CD14-positive monocyte (primary cell): ENCODE results near the gene CLDN19. TPM values are rescaled to one million over a fixed set of nuclear protein-coding genes. Genes with fewer than 3 reads are reported as not detected.

Experiments used
- DNase-seq, 3 donors: peaks; one replicate each; pipeline ENCODE4 v3.0.0-alpha.2; 2011 to 2022
- H2AFZ ChIP-seq: 2 replicates; pipeline ENCODE4 v1.6.0; 2012; ENCODE audit warnings: mild to moderate bottlenecking, low read depth, low read length, inconsistent platforms; ENCODE audit not compliant: insufficient read depth, poor library complexity, severe bottlenecking
- H3K27ac ChIP-seq, 2 donors: 1 replicate in 1 of 2; 2 replicates in 1 of 2; pipeline ENCODE4 v1.5.1; 2012 to 2013; ENCODE audit warnings: low read length in 2 of 2, control low read depth in 1 of 2, inconsistent platforms in 1 of 2, low read depth in 1 of 2, mild to moderate bottlenecking in 1 of 2
- H3K27me3 ChIP-seq, 2 donors: one replicate each; pipeline versions ENCODE4 v1.6.0 to v1.6.1; 2011 to 2013; ENCODE audit warnings: low read length in 2 of 2; ENCODE audit not compliant: control insufficient read depth in 2 of 2, insufficient read depth in 2 of 2
- H3K36me3 ChIP-seq, 2 donors: replicated peaks in 1 of 2; 1 replicate in 1 of 2; 2 replicates in 1 of 2; pipeline versions ENCODE4 v1.5.1 to v1.6.1; 2012 to 2013; ENCODE audit warnings: low read length in 2 of 2, control low read depth in 1 of 2, inconsistent platforms in 1 of 2, mild to moderate bottlenecking in 1 of 2; ENCODE audit not compliant: insufficient read depth in 2 of 2, control insufficient read depth in 1 of 2
- H3K4me1 ChIP-seq, 2 donors: 1 replicate in 1 of 2; 2 replicates in 1 of 2; pipeline versions ENCODE4 v1.5.1 to v1.6.1; 2012 to 2013; ENCODE audit warnings: low read length in 2 of 2, control low read depth in 1 of 2, inconsistent platforms in 1 of 2, mild to moderate bottlenecking in 1 of 2, moderate library complexity in 1 of 2; ENCODE audit not compliant: insufficient read depth in 2 of 2, control insufficient read depth in 1 of 2
- H3K4me2 ChIP-seq: replicated peaks from 2 replicates; pipeline ENCODE3; 2012; ENCODE audit warnings: low read length, moderate library complexity, mild to moderate bottlenecking; ENCODE audit not compliant: poor library complexity, severe bottlenecking; ENCODE audit errors: extremely low read depth
- H3K4me3 ChIP-seq, 3 experiments: fragments of 200-600 bp in 1 of 3; sonication (generic) in 1 of 3; replicated peaks in 1 of 3; 1 replicate in 2 of 3; 2 replicates in 1 of 3; pipeline ENCODE4 v1.5.1; 2011 to 2013; ENCODE audit warnings: low read length in 3 of 3, mild to moderate bottlenecking in 3 of 3, control low read depth in 2 of 3, low read depth in 2 of 3, inconsistent platforms in 1 of 3, moderate library complexity in 1 of 3
- H3K79me2 ChIP-seq: 2 replicates; pipeline ENCODE4 v1.6.0; 2012; ENCODE audit warnings: mild to moderate bottlenecking, control low read depth, inconsistent platforms, low read length, moderate library complexity; ENCODE audit not compliant: insufficient read depth
- H3K9ac ChIP-seq: 2 replicates; pipeline ENCODE4 v1.6.0; 2017; ENCODE audit warnings: low read length, mild to moderate bottlenecking; ENCODE audit not compliant: insufficient read depth, poor library complexity, severe bottlenecking
- H3K9me3 ChIP-seq, 2 donors: replicated peaks in 1 of 2; 1 replicate in 1 of 2; 2 replicates in 1 of 2; pipeline versions ENCODE4 v1.5.1 to v1.6.1; 2012 to 2013; ENCODE audit warnings: low read length in 2 of 2, control low read depth in 1 of 2; ENCODE audit not compliant: control insufficient read depth in 1 of 2, insufficient read depth in 1 of 2
- H4K20me1 ChIP-seq: 2 replicates; pipeline ENCODE4 v1.6.0; 2012; ENCODE audit warnings: mild to moderate bottlenecking, low read length, control low read depth, moderate library complexity; ENCODE audit not compliant: insufficient read depth
- H3K27ac Mint-ChIP-seq, 7 donors: one replicate each; pipeline ENCODE4 v1.8.0; 2020; ENCODE audit warnings: mild to moderate bottlenecking in 7 of 7, mixed read lengths in 7 of 7, moderate library complexity in 6 of 7, inconsistent platforms in 2 of 7
- H3K27me3 Mint-ChIP-seq, 3 donors: one replicate each; pipeline ENCODE4 v1.8.0; 2021 to 2022; ENCODE audit warnings: low read depth in 3 of 3, mild to moderate bottlenecking in 3 of 3, mixed read lengths in 3 of 3, moderate library complexity in 3 of 3, inconsistent platforms in 1 of 3
- H3K36me3 Mint-ChIP-seq, 2 donors: one replicate each; pipeline ENCODE4 v1.8.0; 2020; ENCODE audit warnings: mixed read lengths in 2 of 2, inconsistent platforms in 1 of 2, mild to moderate bottlenecking in 1 of 2
- H3K4me1 Mint-ChIP-seq: one replicate; pipeline ENCODE4 v1.8.0; 2020; ENCODE audit warnings: mild to moderate bottlenecking, mixed read lengths
- H3K4me3 Mint-ChIP-seq, 2 donors: one replicate each; pipeline ENCODE4 v1.8.0; 2020; ENCODE audit warnings: mild to moderate bottlenecking in 2 of 2, mixed read lengths in 2 of 2, moderate library complexity in 1 of 2
- H3K9me3 Mint-ChIP-seq, 7 donors: one replicate each; pipeline ENCODE4 v1.8.0; 2020 to 2022; ENCODE audit warnings: mixed read lengths in 7 of 7, mild to moderate bottlenecking in 6 of 7, moderate library complexity in 6 of 7, inconsistent platforms in 2 of 7
- CTCF ChIP-seq: fragments of 200-600 bp; IDR thresholded peaks from one replicate; pipeline ENCODE4 v1.8.0; 2022; ENCODE audit warnings: antibody characterized with exemption, mild to moderate bottlenecking
- WGBS: methylation state at CpG from one replicate; pipeline ENCODE4 v1.1.5; 2013; ENCODE audit warnings: missing lambda C conversion rate; ENCODE audit not compliant: insufficient coverage; 5-methylcytosine and 5-hydroxymethylcytosine counted together
- intact Hi-C, 2 donors: fragments of 100-400 bp; cut with micrococcal nuclease; formaldehyde crosslinking; loops; one replicate each; pipeline versions ENCODE4 v1.15.0 to v1.15.1; 2023
- polyA plus RNA-seq, 3 donors: library from polyadenylated mRNA; depleted of rRNA in 1 of 3; unstranded in 2 of 3; stranded (reverse) in 1 of 3; fragments of 300-500 nt in 2 of 3; fragments of >200 nt in 1 of 3; fragmentation: Illumina TruSeq in 2 of 3; gene quantifications; 1 replicate in 2 of 3; 2 replicates in 1 of 3; pipeline ENCODE4 v1.2.3, GENCODE V29; 2012 to 2021

Gene CLDN19
- polyA plus RNA-seq, 3 donors, result not detected

- Histone ChIP-seq H2AFZ (no peak overlapping the region), H3K4me2 (peak overlapping the region; percentile 65), H3K4me1 (peaks cover 7 to 11% of the 10 kb centered on the region in 2 donors), H3K9me3 (no peaks in the 10 kb centered on the region), H3K79me2 (no peaks in the 10 kb centered on the region), H3K27me3 (peaks cover 4 to 24% of the 10 kb centered on the region in 2 donors), H4K20me1 (no peaks in the 10 kb centered on the region), H3K4me3 (peak overlapping the region in 1 of 3 experiments; percentile 56), H3K27ac (no peak overlapping the region), H3K36me3 (peaks cover 14 to 28% of the 10 kb centered on the region in 2 donors), H3K9ac (peak overlapping the region; percentile 43)
- DNase-seq, result no peak
- H3K27me3 Mint-ChIP-seq, result peaks cover 21 to 29% (median 25%) of the 10 kb centered on the region in 3 donors
- peaks cover 42% of the 10 kb centered on the region in 2 donors for H3K36me3 Mint-ChIP-seq
- intact Hi-C loops, result loop anchor here in 1 of 2 donors (5.0 kb wide), 1 partner anchor 128 kb away; no protein-coding TSS in a partner anchor
- H3K4me3 Mint-ChIP-seq, result peak overlapping the region; percentile 77 to 90
- WGBS, result 97% methylated on average over 12 of the region's 18 CpGs
- TF ChIP-seq CTCF, result no peak
- peaks cover 0 to 7% (median 1%) of the 10 kb centered on the region in 7 donors for H3K9me3 Mint-ChIP-seq
- H3K27ac Mint-ChIP-seq, result no peak overlapping the region
- H3K4me1 Mint-ChIP-seq, result peaks cover 13% of the 10 kb centered on the region
Measured at GRCh38 chr1:42784547-42784945, 44.5 kb upstream of the CLDN19 start.

GRCh38 chr1:42783092-42783491 is 43.1 kb upstream of the CLDN19 start:
- H3K4me3 Mint-ChIP-seq, result no peak overlapping the region
- WGBS, result no CpG with 5 or more reads among the region's 2 CpGs
- peaks cover 53 to 54% of the 10 kb centered on the region in 2 donors for H3K36me3 Mint-ChIP-seq
- H3K4me3 ChIP-seq, result no peak overlapping the region
- no peak overlapping the region for H3K4me2 ChIP-seq
- H3K4me1 Mint-ChIP-seq, result peaks cover 13% of the 10 kb centered on the region
- H3K9me3 Mint-ChIP-seq, result peaks cover 0 to 7% (median 1%) of the 10 kb centered on the region in 7 donors
- no peak overlapping the region for H3K9ac ChIP-seq
- peaks cover 4 to 24% of the 10 kb centered on the region in 2 donors for H3K27me3 ChIP-seq
- H3K27ac ChIP-seq, result no peak overlapping the region
- DNase-seq, result no peak
- no peak overlapping the region for H2AFZ ChIP-seq
- H3K79me2 ChIP-seq, result no peaks in the 10 kb centered on the region
- H4K20me1 ChIP-seq, result no peaks in the 10 kb centered on the region
- peaks cover 21 to 28% (median 25%) of the 10 kb centered on the region in 3 donors for H3K27me3 Mint-ChIP-seq
- H3K36me3 ChIP-seq, result peaks cover 18 to 42% of the 10 kb centered on the region in 2 donors
- TF ChIP-seq CTCF, result no peak
- no peak overlapping the region for H3K27ac Mint-ChIP-seq
- H3K9me3 ChIP-seq, result no peaks in the 10 kb centered on the region
- intact Hi-C loops, result loop anchor here in 1 of 2 donors (5.0 kb wide), 1 partner anchor 129 kb away; no protein-coding TSS in a partner anchor
- H3K4me1 ChIP-seq, result peaks cover 7 to 11% of the 10 kb centered on the region in 2 donors
